ENCODE results near the gene SLC6A11. TPM values are rescaled to one million over a fixed set of nuclear protein-coding genes. Genes with fewer than 3 reads are reported as not detected.
A peak's percentile ranks its signal among the peaks of the same experiment; 100 is the strongest.

The SLC6A11 gene
- total and polyA plus RNA-seq, 7 donors: 0.06 TPM; not detected in 6

- intact Hi-C loops (cut with DNase I): no loop called here
- WGBS, 3 donors: 21 to 22% (median 22%) methylated on average over 5 of the region's 5 CpGs
- peaks cover 0 to 15% (median 4%) of the 10 kb centered on the region in 3 donors for H3K27me3 ChIP-seq (ENCODE audit: insufficient read depth in 3 of 3, low read length in 2 of 3)
- ATAC-seq (peak in 2 of 4 donors; percentile 53 to 59), DNase-seq (no peak)
- TF ChIP-seq, protein P1, sequence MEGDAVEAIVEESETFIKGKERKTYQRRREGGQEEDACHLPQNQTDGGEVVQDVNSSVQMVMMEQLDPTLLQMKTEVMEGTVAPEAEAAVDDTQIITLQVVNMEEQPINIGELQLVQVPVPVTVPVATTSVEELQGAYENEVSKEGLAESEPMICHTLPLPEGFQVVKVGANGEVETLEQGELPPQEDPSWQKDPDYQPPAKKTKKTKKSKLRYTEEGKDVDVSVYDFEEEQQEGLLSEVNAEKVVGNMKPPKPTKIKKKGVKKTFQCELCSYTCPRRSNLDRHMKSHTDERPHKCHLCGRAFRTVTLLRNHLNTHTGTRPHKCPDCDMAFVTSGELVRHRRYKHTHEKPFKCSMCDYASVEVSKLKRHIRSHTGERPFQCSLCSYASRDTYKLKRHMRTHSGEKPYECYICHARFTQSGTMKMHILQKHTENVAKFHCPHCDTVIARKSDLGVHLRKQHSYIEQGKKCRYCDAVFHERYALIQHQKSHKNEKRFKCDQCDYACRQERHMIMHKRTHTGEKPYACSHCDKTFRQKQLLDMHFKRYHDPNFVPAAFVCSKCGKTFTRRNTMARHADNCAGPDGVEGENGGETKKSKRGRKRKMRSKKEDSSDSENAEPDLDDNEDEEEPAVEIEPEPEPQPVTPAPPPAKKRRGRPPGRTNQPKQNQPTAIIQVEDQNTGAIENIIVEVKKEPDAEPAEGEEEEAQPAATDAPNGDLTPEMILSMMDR (IDR thresholded peaks at IDR 0.05): peak; percentile 75
- H3K36me3 ChIP-seq (ENCODE audit: insufficient read depth in 1 of 2, low read depth in 1 of 2): no peaks in the 10 kb centered on the region
- no peak overlapping the region for H3K4me3 ChIP-seq
- no peaks in the 10 kb centered on the region for H3K9me3 ChIP-seq
- H3K27ac ChIP-seq: no peak overlapping the region
- H3K4me1 ChIP-seq: no peaks in the 10 kb centered on the region
Observed at GRCh38 chr3:10783360-10784351, 32.4 kb upstream of the SLC6A11 start.

GRCh38 chr3:10786640-10787039, 29.4 kb upstream of the SLC6A11 start:
- TF ChIP-seq, protein P1 (IDR thresholded peaks at IDR 0.05): no peak
- no peak for ATAC-seq
- H3K27me3 ChIP-seq (ENCODE audit: insufficient read depth in 3 of 3, low read length in 2 of 3): peaks cover 0 to 12% (median 6%) of the 10 kb centered on the region in 3 donors
- H3K9me3 ChIP-seq: no peaks in the 10 kb centered on the region
- H3K36me3 ChIP-seq (ENCODE audit: insufficient read depth in 1 of 2, low read depth in 1 of 2): no peaks in the 10 kb centered on the region
- no peaks in the 10 kb centered on the region for H3K4me1 ChIP-seq
- H3K27ac ChIP-seq: no peak overlapping the region
- DNase-seq: no peak
- no peak overlapping the region for H3K4me3 ChIP-seq
- intact Hi-C loops (cut with DNase I): no loop called here

DNA sequence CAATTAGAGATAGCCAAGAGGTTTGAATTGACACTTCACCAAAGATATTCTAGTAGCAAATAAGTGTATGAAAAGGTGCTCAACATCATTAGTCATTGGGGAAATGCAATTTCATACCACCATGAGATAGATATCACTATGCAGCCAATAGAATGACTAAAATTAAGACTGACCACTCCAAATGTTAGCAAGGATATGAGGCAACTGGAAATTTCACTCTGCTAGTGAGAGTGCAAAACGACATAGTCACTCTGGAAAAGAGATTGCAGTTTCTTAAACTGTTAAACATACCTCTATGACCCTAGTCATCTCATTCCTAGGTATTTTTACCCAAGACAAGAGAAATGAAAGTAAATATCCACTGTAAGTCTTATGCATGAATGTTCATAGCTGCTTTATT, 27.6 kb upstream of the SLC6A11 start:
- Histone ChIP-seq H3K27me3 (ENCODE audit: insufficient read depth in 3 of 3, low read length in 2 of 3) (peaks cover 4 to 17% (median 6%) of the 10 kb centered on the region in 3 donors), H3K9me3 (no peaks in the 10 kb centered on the region), H3K4me1 (no peaks in the 10 kb centered on the region), H3K27ac (no peak overlapping the region), H3K4me3 (no peak overlapping the region), H3K36me3 (ENCODE audit: insufficient read depth in 1 of 2, low read depth in 1 of 2) (no peaks in the 10 kb centered on the region)
- 13 to 35% (median 27%) methylated on average over 1 of the region's 1 CpG for WGBS, 3 donors
- ATAC-seq: no peak
- intact Hi-C loops (cut with DNase I): no loop called here
- DNase-seq: no peak
- TF ChIP-seq, protein P1 (IDR thresholded peaks at IDR 0.05): no peak

GRCh38 chr3:10790713-10791112, 25.3 kb upstream of the SLC6A11 start:
- TF ChIP-seq, protein P1 (IDR thresholded peaks at IDR 0.05): no peak
- Histone ChIP-seq H3K4me1 (no peaks in the 10 kb centered on the region), H3K36me3 (ENCODE audit: insufficient read depth in 1 of 2, low read depth in 1 of 2) (no peaks in the 10 kb centered on the region), H3K27me3 (ENCODE audit: insufficient read depth in 3 of 3, low read length in 2 of 3) (peaks cover 4 to 24% (median 8%) of the 10 kb centered on the region in 3 donors), H3K27ac (no peak overlapping the region), H3K9me3 (no peaks in the 10 kb centered on the region), H3K4me3 (no peak overlapping the region)
- 93 to 100% (median 100%) methylated on average over 1 of the region's 1 CpG for WGBS, 3 donors
- ATAC-seq (no peak), DNase-seq (no peak)
- intact Hi-C loops (cut with DNase I): no loop called here

Measured in psoas muscle (tissue), 8 donors.